C4-2B (cell line): ENCODE data around the gene AHNAK.

Experiments
- ZFX ChIP-seq: fragments of 450-650 bp; IDR thresholded peaks from 2 replicates; pipeline ENCODE4 v1.6.1; 2017
- TF ChIP-seq, protein P1 (sequence below): fragments of 450-650 bp; conservative IDR thresholded peaks from 2 replicates; pipeline ENCODE4 v1.5.1; 2017; ENCODE audit warnings: mild to moderate bottlenecking

DNA sequence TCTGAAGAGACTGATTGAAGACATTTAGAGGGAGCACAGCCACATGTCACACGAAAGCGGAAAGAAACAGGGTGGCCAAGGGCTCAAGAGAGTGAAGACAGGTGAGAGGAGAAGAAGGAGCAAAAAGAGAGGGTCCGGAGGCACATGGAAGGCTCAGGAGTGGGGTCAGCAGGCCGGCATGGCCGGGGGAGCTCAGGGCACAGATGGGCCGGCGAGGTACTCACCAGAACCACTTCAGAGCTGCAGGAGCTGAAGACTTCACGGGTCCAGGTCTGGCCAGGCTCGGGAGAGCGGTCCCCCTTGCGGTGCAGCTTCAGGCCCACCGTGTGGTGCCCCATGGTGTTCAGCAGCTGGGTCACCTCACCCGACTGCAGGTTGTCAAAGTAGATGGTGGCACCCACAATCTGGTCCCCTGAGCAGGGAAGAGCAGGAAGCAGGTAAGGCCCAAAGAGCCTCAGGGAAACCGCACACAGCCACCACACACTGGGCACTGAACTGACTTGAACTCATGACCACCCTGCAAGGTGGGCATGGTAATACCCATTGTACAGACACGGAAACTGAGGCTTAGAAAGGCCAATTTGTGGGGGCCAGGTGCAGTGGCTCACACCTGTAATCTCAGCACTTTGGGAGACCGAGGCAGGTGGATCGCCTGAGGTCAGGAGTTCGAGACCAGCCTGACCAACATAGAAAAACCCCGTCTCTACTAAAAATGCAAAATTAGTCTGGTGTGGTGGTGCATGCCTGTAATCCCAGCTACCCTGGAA lies 11.6 kb downstream of the AHNAK start:
- TF ChIP-seq, protein P1, sequence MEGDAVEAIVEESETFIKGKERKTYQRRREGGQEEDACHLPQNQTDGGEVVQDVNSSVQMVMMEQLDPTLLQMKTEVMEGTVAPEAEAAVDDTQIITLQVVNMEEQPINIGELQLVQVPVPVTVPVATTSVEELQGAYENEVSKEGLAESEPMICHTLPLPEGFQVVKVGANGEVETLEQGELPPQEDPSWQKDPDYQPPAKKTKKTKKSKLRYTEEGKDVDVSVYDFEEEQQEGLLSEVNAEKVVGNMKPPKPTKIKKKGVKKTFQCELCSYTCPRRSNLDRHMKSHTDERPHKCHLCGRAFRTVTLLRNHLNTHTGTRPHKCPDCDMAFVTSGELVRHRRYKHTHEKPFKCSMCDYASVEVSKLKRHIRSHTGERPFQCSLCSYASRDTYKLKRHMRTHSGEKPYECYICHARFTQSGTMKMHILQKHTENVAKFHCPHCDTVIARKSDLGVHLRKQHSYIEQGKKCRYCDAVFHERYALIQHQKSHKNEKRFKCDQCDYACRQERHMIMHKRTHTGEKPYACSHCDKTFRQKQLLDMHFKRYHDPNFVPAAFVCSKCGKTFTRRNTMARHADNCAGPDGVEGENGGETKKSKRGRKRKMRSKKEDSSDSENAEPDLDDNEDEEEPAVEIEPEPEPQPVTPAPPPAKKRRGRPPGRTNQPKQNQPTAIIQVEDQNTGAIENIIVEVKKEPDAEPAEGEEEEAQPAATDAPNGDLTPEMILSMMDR, result no peak
- no peak for TF ChIP-seq ZFX
